HG02973 (cell line): ENCODE results near the gene COL4A1.

ENCODE experiments used
- ATAC-seq: cut with Tn5 transposase; IDR thresholded peaks from one replicate; pipeline ENCODE4 v1.9.1; 2021; ENCODE audit warnings: moderate library complexity; ENCODE audit not compliant: unreplicated experiment

COL4A1 gene

GRCh38 chr13:110306960-110307766 is at the start of gene COL4A1, which contains the start of gene COL4A2:
Gene COL4A1 (minus strand): TSS chr13:110307157. CDS start chr13:110307027, 130 bp downstream.
Gene COL4A2 (plus strand): TSS chr13:110307284. CDS start chr13:110307904, 620 bp downstream.
- ATAC-seq, result no peak

DNA sequence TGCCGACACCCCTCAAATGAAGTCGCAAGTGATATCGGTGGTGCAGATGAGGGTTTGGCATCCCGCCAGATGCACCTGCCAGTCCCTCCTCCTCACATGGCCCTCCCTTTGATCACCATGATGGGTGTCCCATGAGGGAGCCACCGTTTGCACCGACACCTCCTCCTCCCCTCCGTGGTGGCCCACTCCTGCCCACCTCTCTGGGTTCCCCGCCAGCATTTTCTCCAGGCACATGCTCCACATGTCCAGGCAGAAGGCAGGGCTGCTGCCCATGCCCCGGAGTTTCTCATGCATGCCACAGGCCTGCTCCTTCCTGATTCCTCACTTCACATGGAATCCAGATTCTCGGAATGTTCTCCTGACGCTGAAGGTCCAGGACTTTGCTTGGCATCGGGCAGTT is 49.4 kb upstream of the COL4A1 start:
- ATAC-seq, result no peak

GRCh38 chr13:110354715-110355473 is 47.9 kb upstream of the COL4A1 start:
- ATAC-seq, result no peak

GRCh38 chr13:110354123-110354627 is 47.2 kb upstream of the COL4A1 start:
- ATAC-seq, result no peak

DNA sequence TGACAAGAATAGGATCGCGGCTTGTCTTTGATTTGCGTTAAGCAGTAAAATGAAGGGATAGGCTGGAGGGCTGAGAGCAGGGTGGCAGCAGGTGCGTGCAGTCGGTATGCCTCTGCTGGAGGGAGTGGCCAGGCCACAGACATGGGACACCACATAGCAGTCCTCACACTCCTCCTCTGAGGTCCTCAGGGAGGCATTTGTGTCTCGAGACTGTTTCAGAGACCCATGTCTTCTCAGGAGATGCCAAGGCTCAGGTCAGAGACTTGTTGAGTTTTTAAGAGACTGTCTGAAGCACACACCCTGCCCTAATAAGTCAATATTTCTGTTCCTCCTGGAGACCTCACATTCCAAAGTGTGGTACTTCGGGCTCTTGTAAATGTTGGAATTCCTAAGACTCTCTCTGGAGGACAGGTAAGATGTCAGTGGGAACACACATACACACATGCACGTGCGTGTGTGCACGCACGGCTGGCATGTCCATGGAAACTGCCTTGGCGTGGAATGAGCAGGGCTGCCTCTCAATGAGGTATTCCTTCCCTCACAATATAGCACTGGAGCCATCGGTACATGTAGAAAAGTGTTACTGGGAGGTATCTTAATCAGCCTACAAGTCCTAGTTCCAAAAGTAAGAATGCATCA is 46.5 kb upstream of the COL4A1 start:
- no peak for ATAC-seq

DNA sequence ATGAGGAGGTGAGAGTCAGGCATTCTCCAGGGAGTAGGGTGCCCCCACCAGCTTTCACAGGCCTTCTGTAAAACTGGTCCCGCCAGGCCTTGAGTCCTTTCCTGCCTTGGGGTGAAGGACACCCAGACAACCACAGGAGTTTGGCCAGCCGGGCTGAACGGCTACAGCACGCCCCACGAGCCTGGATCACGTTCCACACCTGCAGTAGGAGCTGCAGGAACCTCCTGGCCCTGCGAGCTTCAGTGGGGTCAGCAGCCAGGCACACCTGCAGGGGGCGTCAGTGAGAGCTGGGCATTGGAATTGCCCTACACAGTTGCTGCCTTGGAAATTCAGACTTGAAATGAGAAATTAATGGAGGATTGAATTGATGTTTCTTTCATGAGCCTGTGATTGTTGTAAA is 45.8 kb upstream of the COL4A1 start:
- ATAC-seq, result no peak

DNA sequence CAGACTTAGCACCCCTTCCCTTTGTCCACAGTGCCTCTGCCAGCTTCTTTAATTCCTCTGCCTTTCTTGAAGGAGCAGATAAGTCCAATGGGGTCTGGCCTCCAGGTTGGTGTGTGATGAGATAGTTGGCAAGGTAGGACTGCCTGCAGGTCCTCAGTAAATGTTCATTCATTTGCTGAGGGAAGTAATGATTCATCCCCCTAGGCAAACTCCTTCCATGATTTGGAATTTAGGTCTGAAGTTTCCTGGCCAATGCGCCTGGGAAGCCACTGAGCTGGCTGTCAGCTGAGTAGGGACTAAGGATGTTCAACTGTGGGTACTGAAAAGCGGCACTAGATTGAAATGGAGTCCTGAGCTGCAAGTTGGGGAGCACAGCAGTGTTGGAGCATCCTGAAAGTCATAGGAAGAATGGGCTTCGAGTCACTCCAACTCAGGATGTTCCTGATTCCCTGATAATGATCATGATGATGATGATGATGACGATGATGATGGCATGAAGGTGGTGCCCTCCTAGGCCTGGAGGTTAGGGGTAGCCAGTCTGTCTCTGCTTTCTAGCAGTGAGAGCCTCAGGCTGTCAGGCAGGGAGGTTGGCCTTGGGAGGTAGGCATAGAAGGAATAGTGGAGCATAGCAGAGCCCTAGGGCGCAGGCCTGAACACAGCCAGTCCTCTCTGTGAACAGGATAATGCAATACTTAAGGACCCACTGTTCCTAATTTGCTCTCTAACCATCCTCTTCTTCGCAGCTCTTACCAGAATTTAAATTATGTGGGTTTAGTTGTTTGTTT is 44.9 kb upstream of the COL4A1 start:
- ATAC-seq, result no peak

DNA sequence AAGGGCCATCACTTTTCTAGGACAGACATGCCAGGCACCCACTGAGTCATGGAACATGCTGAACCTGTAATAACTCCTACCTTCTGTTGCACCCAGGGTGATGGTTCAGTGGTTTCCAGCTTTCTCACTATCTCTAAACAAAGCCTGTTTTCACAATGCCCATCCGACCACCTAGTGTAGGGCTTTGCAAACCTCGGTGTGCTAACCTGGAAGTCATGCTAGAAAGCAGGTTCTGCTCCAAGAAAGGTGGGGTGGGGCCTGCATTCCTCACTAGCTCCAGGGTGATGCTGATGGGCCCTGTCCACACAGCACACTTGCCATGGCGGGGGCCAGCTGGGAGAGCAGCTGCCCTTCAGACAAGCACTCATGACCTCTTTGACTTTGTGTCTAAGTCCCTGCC is 43.6 kb upstream of the COL4A1 start:
- ATAC-seq, result no peak

GRCh38 chr13:110350049-110350448 is 43.1 kb upstream of the COL4A1 start:
- ATAC-seq, result no peak

GRCh38 chr13:110349239-110349638 is 42.3 kb upstream of the COL4A1 start:
- no peak for ATAC-seq

- no peak for ATAC-seq
These were observed 41.5 kb upstream of the COL4A1 start for GRCh38 chr13:110348309-110349105.

- no peak for ATAC-seq
These were observed 40.8 kb upstream of the COL4A1 start for GRCh38 chr13:110347535-110348308.

DNA sequence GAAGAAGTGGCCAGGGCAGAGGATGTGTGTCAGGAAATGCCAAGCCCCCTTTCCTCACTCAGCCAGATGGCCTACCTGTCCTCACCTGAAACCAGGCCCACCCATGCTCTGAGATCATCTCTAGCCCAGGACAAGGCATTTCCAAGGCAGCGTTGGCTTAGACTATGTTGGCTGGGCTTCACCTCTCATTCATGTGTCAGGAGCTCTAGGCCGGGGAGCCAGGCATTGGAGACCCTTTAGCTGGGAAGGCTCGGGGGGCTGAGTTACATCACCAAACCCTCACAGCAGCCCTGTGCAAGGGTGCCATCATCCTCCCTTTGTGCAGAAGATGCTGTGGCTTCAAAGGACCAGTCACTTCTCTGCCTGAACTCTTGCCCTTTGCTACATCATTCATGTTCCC is 40.1 kb upstream of the COL4A1 start:
- ATAC-seq, result no peak

GRCh38 chr13:110346661-110347067 is 39.7 kb upstream of the COL4A1 start:
- ATAC-seq, result no peak

DNA sequence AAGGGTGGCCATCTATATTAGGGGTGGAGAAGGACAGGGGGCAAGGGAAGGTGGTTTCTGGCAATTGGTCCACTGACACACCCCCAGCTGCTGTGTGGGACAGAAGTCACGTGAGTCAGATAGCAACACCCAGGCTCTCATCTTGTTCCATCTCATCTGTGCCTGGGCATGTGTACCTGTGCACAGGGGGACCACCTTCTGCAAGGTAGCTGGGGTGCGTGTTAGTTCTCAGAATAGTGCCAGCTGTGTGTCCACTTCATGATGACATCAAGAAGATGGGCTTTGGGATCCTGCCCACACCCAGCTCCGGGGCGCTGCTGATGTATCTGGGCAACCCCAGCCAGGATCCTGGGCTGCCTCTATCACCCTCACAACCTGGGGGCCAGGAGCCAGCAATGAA is 38.7 kb upstream of the COL4A1 start:
- no peak for ATAC-seq

DNA sequence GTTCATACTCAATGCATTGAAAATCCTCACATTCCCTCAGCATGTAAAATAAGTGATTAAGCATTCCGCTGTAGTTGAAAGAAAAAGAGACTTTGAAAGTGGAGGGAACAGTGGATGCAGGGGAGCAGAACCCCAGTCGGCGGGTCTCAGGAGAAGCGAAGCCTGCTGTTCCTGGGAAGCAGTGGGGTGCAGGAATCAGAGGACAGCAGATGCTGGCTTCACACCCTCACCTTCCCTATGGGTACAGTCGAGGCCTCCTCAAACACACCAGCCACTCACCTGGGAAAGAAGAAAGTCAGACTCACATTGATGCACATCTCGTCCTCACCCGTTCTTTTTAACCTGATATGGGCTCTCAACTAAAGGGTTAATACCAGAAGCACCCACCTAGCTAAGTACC is 38.3 kb upstream of the COL4A1 start:
- no peak for ATAC-seq

- no peak for ATAC-seq
These were observed 37.4 kb upstream of the COL4A1 start for GRCh38 chr13:110344320-110344719.

- no peak for ATAC-seq
These were observed 36.4 kb upstream of the COL4A1 start for GRCh38 chr13:110343241-110343865.

GRCh38 chr13:110342474-110342873 is 35.5 kb upstream of the COL4A1 start:
- ATAC-seq, result no peak
